GM12872 (cell line): Measurements from ENCODE around the gene PATE2.

Source experiments
- CTCF ChIP-seq: IDR thresholded peaks from 3 replicates; pipeline ENCODE4 v1.5.1; 2011; ENCODE audit warnings: low read depth, mild to moderate bottlenecking, low read length, moderate library complexity; ENCODE audit not compliant: insufficient read depth

PATE2 gene

GRCh38 chr11:125778728-125779127 is at the start of gene PATE2:
PATE2 (minus strand) TSS chr11:125778828; CDS start chr11:125778773, 55 bp downstream.
- TF ChIP-seq CTCF, result no peak

GRCh38 chr11:125807909-125808308 is 29.3 kb upstream of the PATE2 start:
- no peak for TF ChIP-seq CTCF

GRCh38 chr11:125802387-125802786 is 23.8 kb upstream of the PATE2 start:
- TF ChIP-seq CTCF, result no peak

GRCh38 chr11:125799808-125800207 is 21.2 kb upstream of the PATE2 start:
- TF ChIP-seq CTCF, result no peak

- no peak for TF ChIP-seq CTCF
Measured at GRCh38 chr11:125797641-125798040, 19.0 kb upstream of the PATE2 start.

GRCh38 chr11:125790825-125791224 is 12.2 kb upstream of the PATE2 start:
- no peak for TF ChIP-seq CTCF

GRCh38 chr11:125787827-125788226 is 9.2 kb upstream of the PATE2 start, which contains the start of gene PATE3:
PATE3 (plus strand) TSS chr11:125788127; CDS start chr11:125788152, 25 bp downstream.
- no peak for TF ChIP-seq CTCF
